Mucosa of descending colon (tissue), 3 donors: ENCODE measurements around the gene MGAT3. TPM values are rescaled to one million over a fixed set of nuclear protein-coding genes. Genes with fewer than 3 reads are reported as not detected.
A peak's percentile ranks its signal among the peaks of the same experiment; 100 is the strongest.

Experiments
- ATAC-seq: fragments of 200-7000 bp; cut with Tn5 transposase; one replicate; pipeline ENCODE4 v1.9.1; 2020; ENCODE audit warnings: mild to moderate bottlenecking, moderate library complexity
- DNase-seq, 3 donors: peaks; one replicate each; pipeline ENCODE4 v3.0.0-alpha.2; 2020
- H3K36me3 ChIP-seq: fragments of 200-600 bp; one replicate; pipeline ENCODE4 v1.8.0; 2021; ENCODE audit warnings: low read depth, mild to moderate bottlenecking
- H3K4me1 ChIP-seq: fragments of 200-600 bp; one replicate; pipeline ENCODE4 v1.8.0; 2021; ENCODE audit warnings: low read depth, mild to moderate bottlenecking
- H3K4me3 ChIP-seq: fragments of 200-600 bp; one replicate; pipeline ENCODE4 v1.8.0; 2021; ENCODE audit warnings: mild to moderate bottlenecking
- H3K9me3 ChIP-seq: fragments of 200-600 bp; one replicate; pipeline ENCODE4 v1.8.0; 2021; ENCODE audit warnings: mild to moderate bottlenecking
- CTCF ChIP-seq: fragments of 200-600 bp; IDR thresholded peaks from one replicate; pipeline ENCODE4 v1.8.0; 2022; ENCODE audit warnings: antibody characterized with exemption, mild to moderate bottlenecking
- intact Hi-C, 2 donors: fragments of 100-400 bp; cut with DNase I in 1 of 2; cut with micrococcal nuclease in 1 of 2; formaldehyde crosslinking; loops; one replicate each; pipeline versions ENCODE4 v1.11.0 to v1.11.1; 2022; cut with DNase I, micrococcal nuclease
- total RNA-seq, 3 donors: library from RNA; stranded (reverse); fragmentation: NEBNext Ultra II Directional in 2 of 3; extraction: Animal tissue kit (Norgen Biotek cat#: 25700) in 2 of 3; gene quantifications; one replicate each; pipeline versions ENCODE4 v1.2.1 to v1.2.4, GENCODE V29; 2021 to 2023
- donor health status: DM: no; HTN: no; CAD: no; lungs with moderate emphysema.
- donor health status: DM: no; HTN: no; CAD: no.
- donor health status: DM: no; HTN: yes; CAD: no.

The MGAT3 gene
- total RNA-seq, 3 donors from 2014 or later = 5.1 to 8.5 (median 6.5) TPM

DNA sequence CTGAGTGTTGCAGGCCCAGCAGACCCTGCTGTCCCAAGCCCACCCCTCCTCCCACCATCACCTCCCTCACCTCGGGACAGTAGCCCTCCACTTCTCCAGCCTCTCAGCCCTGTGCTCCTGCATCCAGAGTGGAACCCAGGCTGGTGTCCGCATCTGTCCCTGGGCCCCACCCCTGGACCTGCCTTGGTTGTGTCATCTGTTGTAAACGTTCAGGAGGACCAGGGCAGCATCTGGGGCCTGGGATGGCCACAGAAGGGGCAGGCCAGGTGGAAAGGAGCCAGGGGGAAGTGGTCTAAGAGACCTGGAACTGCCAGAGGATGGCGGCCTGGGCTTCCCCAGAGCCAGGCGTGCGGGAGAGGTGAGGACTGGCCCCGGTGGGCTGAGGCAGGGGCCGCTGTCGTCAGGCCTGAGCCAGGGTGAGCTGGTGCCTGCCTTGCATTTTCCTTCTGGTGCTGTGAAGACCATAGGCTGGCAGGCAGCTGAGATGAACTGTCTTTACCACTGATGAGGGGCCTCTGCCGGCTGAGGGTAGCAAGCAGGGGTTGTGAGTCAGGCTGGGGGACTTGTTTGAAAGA is 26.1 kb upstream of the MGAT3 start:
- Histone ChIP-seq H3K4me3 (no peak overlapping the region), H3K9me3 (no peaks in the 10 kb centered on the region), H3K4me1 (no peaks in the 10 kb centered on the region), H3K36me3 (no peaks in the 10 kb centered on the region)
- ATAC-seq (no peak), DNase-seq (no peak)
- TF ChIP-seq CTCF = no peak
- intact Hi-C loops = no loop called here

DNA sequence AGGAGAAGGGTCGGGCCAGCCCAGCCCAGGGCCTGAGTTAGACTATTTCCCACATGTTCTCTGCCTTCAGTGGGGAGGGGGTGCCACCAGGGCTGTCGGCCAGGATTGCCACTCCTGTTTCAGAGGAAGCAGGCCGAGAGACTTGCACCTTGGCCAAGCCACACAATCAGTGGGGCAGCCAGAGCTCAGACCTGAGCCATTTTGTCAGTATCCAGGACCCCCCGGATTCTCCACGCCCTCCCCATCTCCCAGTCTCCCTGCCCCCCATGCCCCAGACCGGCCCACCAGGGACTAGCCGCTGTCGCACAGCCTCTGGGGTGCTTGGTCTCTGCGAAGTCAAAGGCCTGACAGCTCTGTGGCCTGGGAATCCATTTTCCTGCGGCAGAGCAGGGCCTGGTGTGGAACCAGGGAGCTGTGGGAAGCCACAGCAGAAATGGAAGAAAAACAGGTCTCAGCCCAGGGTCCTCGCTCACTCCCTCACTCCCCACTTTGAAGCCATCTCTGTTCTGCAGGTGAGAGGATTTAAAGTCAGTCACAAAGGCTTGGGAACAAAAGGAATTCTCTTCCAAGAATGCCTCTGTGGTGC is 25.5 kb upstream of the MGAT3 start:
- Histone ChIP-seq H3K9me3 (no peaks in the 10 kb centered on the region), H3K36me3 (no peaks in the 10 kb centered on the region), H3K4me1 (no peaks in the 10 kb centered on the region), H3K4me3 (no peak overlapping the region)
- TF ChIP-seq CTCF = no peak
- DNase-seq (peak in 1 of 3 donors; percentile 37), ATAC-seq (no peak)
- intact Hi-C loops = no loop called here

DNA sequence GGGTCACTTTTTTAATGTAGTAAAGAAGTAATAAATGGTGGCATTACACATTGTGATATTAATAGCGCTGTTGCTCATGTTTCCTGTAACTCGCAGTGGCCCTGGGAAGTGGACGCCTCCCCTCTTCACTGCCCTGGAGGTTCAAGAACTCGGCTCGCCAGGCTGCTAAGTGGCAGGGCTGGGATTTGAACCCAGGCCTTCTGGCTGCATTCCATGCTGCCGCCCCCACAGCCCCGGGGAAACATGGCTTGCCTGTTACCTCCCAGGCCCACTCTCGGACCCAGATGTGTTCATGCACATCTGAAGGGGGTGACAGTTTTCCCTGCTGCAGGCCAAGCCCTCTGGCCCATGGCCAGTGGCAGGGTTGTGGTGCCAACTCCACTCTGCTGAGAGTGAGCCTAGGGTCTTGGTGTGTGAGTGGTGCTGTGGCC is 25.0 kb upstream of the MGAT3 start:
- DNase-seq = peak in 1 of 3 donors; percentile 46

DNA sequence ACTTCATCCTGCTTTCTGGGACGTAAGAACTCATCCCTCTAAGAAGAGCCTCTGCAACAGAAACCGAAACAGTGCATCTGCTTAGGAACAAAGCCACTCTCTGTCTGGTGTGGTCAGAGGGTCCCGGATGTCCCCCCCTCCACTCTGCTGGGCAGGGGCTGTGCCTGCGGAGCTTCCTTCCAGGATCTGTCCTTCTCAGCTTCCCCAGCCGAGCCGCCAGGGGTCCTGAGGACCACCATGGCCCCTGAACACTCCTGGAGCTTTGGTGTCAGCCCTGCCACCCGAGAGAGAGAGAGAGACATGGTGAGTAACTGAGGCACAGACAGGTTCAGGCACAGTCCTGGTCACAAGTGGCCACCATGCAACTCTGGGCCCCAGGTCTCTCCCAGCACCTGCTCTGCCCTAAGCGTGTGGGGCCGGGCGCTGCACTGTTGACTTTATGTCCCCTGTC is 24.4 kb upstream of the MGAT3 start:
- H3K4me3 ChIP-seq = no peak overlapping the region
- intact Hi-C loops = no loop called here
- no peak for TF ChIP-seq CTCF
- DNase-seq = peak in 2 of 3 donors; percentile 25 to 37
- H3K9me3 ChIP-seq = no peaks in the 10 kb centered on the region
- no peaks in the 10 kb centered on the region for H3K36me3 ChIP-seq
- H3K4me1 ChIP-seq = peaks cover 7% of the 10 kb centered on the region
- no peak for ATAC-seq

More for the DNA sequence above, 25.0 kb upstream of the MGAT3 start:
- TF ChIP-seq CTCF = no peak
- Histone ChIP-seq H3K36me3 (no peaks in the 10 kb centered on the region), H3K9me3 (no peaks in the 10 kb centered on the region), H3K4me1 (peaks cover 1% of the 10 kb centered on the region), H3K4me3 (no peak overlapping the region)
- ATAC-seq = no peak
- intact Hi-C loops = no loop called here

- intact Hi-C loops = no loop called here
- no peak for TF ChIP-seq CTCF
- peaks cover 12% of the 10 kb centered on the region for H3K4me1 ChIP-seq
- no peaks in the 10 kb centered on the region for H3K9me3 ChIP-seq
- DNase-seq (peak in 2 of 3 donors; percentile 14 to 27), ATAC-seq (no peak)
- no peak overlapping the region for H3K4me3 ChIP-seq
- H3K36me3 ChIP-seq = no peaks in the 10 kb centered on the region
These were observed 23.2 kb upstream of the MGAT3 start for GRCh38 chr22:39433476-39434242.
